GM23338 (cell line): Measurements from ENCODE around the gene CACNA1C. TPM values are rescaled to one million over a fixed set of nuclear protein-coding genes. Genes with fewer than 3 reads are reported as not detected.

ENCODE experiments used
- ATAC-seq: fragments of 200-7000 bp; cut with Tn5 transposase; 3 replicates; pipeline ENCODE4 v1.9.1; 2020
- DNase-seq: peaks from one replicate; pipeline ENCODE4 v3.0.0-alpha.2; 2015; ENCODE audit warnings: low spot score
- H2AFZ ChIP-seq: fragments of 200-600 bp; sonication (generic); 2 replicates; pipeline ENCODE4 v1.8.0; 2016; ENCODE audit warnings: antibody characterized with exemption, mild to moderate bottlenecking, moderate library complexity
- H3F3A ChIP-seq: fragments of 200-600 bp; sonication (generic); replicated peaks from 2 replicates; pipeline ENCODE4 v1.8.0; 2017; ENCODE audit warnings: antibody characterized with exemption, mixed run types, low read depth
- H3K27ac ChIP-seq: fragments of 200-600 bp; sonication (generic); 2 replicates; pipeline ENCODE4 v1.6.1; 2016; ENCODE audit warnings: low read depth
- H3K27me3 ChIP-seq: fragments of 200-600 bp; sonication (generic); 2 replicates; pipeline ENCODE4 v1.8.0; 2016; ENCODE audit warnings: mild to moderate bottlenecking, mixed run types, moderate library complexity; ENCODE audit not compliant: insufficient read depth
- H3K36me3 ChIP-seq: fragments of 200-600 bp; sonication (generic); 2 replicates; pipeline ENCODE4 v1.8.0; 2016; ENCODE audit warnings: mild to moderate bottlenecking; ENCODE audit not compliant: insufficient read depth
- H3K4me1 ChIP-seq: fragments of 200-600 bp; sonication (generic); 2 replicates; pipeline ENCODE4 v1.8.0; 2016; ENCODE audit warnings: mild to moderate bottlenecking, moderate library complexity; ENCODE audit not compliant: insufficient read depth
- H3K4me2 ChIP-seq: fragments of 200-600 bp; sonication (generic); 2 replicates; pipeline ENCODE4 v1.7.1; 2017; ENCODE audit warnings: mixed run types
- H3K4me3 ChIP-seq: fragments of 200-600 bp; sonication (generic); 2 replicates; pipeline ENCODE4 v1.6.1; 2016; ENCODE audit warnings: mixed run types
- H3K79me2 ChIP-seq: fragments of 200-600 bp; sonication (generic); replicated peaks from 2 replicates; pipeline ENCODE4 v1.8.0; 2017; ENCODE audit warnings: mild to moderate bottlenecking; ENCODE audit not compliant: insufficient read depth
- H3K9me2 ChIP-seq: fragments of 200-600 bp; sonication (generic); 2 replicates; pipeline ENCODE4 v1.8.0; 2017; ENCODE audit not compliant: insufficient read depth
- H4K20me1 ChIP-seq: fragments of 200-600 bp; sonication (generic); replicated peaks from 2 replicates; pipeline ENCODE4 v1.8.0; 2017; ENCODE audit warnings: mild to moderate bottlenecking; ENCODE audit not compliant: insufficient read depth
- H3K27ac Mint-ChIP-seq: 2 replicates; pipeline ENCODE4 v1.8.0; 2020; ENCODE audit warnings: inconsistent platforms, mild to moderate bottlenecking, moderate library complexity, mixed read lengths
- H3K27me3 Mint-ChIP-seq: 3 replicates; pipeline ENCODE4 v1.8.0; 2022; ENCODE audit warnings: low read depth, mild to moderate bottlenecking, moderate library complexity, mixed read lengths, inconsistent platforms; ENCODE audit not compliant: insufficient read depth, poor library complexity
- H3K36me3 Mint-ChIP-seq: 3 replicates; pipeline ENCODE4 v1.8.0; 2021; ENCODE audit warnings: low read depth, mild to moderate bottlenecking, inconsistent platforms, moderate library complexity, mixed read lengths
- H3K4me1 Mint-ChIP-seq: 3 replicates; pipeline ENCODE4 v1.8.0; 2020; ENCODE audit warnings: mild to moderate bottlenecking, inconsistent platforms, mixed read lengths
- H3K4me3 Mint-ChIP-seq: 3 replicates; pipeline ENCODE4 v1.8.0; 2021; ENCODE audit warnings: moderate library complexity, mild to moderate bottlenecking, inconsistent platforms, mixed read lengths
- H3K9me3 Mint-ChIP-seq: 3 replicates; pipeline ENCODE4 v1.8.0; 2020; ENCODE audit warnings: moderate library complexity, mild to moderate bottlenecking, inconsistent platforms, mixed read lengths
- CREB1 ChIP-seq: fragments of 250-450 bp; sonication (Bioruptor Pico); IDR thresholded peaks from 2 replicates; pipeline ENCODE4 v1.5.0; 2020; ENCODE audit warnings: low read depth, mild to moderate bottlenecking, moderate library complexity
- ETS1 ChIP-seq: IDR thresholded peaks from 2 replicates; pipeline ENCODE4 v1.6.1; 2016; ENCODE audit warnings: antibody characterized with exemption
- EZH2 ChIP-seq: fragments of 200-600 bp; sonication (generic); IDR thresholded peaks from one replicate; pipeline ENCODE4 v1.8.0; 2017; ENCODE audit warnings: antibody characterized with exemption, mild to moderate bottlenecking, low read depth; ENCODE audit not compliant: unreplicated experiment
- EZH2phosphoT487 ChIP-seq: fragments of 200-600 bp; sonication (generic); IDR thresholded peaks from one replicate; pipeline ENCODE4 v1.8.1; 2018; ENCODE audit warnings: antibody characterized with exemption; ENCODE audit not compliant: unreplicated experiment
- JUNB ChIP-seq: IDR thresholded peaks from one replicate; pipeline ENCODE4 v1.6.1; 2016; ENCODE audit warnings: antibody characterized with exemption; ENCODE audit not compliant: unreplicated experiment
- REST ChIP-seq: IDR thresholded peaks from one replicate; pipeline ENCODE4 v1.6.1; 2018; ENCODE audit warnings: antibody characterized with exemption; ENCODE audit not compliant: unreplicated experiment
- ZNF114 ChIP-seq: fragments of 250-450 bp; sonication (Bioruptor Pico); IDR thresholded peaks from 2 replicates; pipeline ENCODE4 v1.5.0; 2020; ENCODE audit warnings: mild to moderate bottlenecking, moderate library complexity
- ZNF331 ChIP-seq: fragments of 250-450 bp; sonication (Bioruptor Pico); IDR thresholded peaks from 2 replicates; pipeline ENCODE4 v1.5.0; 2020; ENCODE audit warnings: low read depth, mild to moderate bottlenecking, moderate library complexity
- polyA plus RNA-seq: library from polyadenylated mRNA; unstranded; fragments of >200 nt; fragmentation: Nextera tagmentation; extraction: Ambion mirVana; gene quantifications from 2 replicates; pipeline ENCODE4 v1.2.1, GENCODE V29; 2016
- total RNA-seq: library from RNA; depleted of rRNA; stranded (reverse); fragments of >200 nt; shearing (Covaris generic); gene quantifications from 2 replicates; pipeline ENCODE4 v1.2.3, GENCODE V29; 2014

The CACNA1C gene
- total and polyA plus RNA-seq, 2 experiments from 2014 or later = 0.78 to 2.1 TPM

GRCh38 chr12:2138294-2138693 is 85.5 kb downstream of the CACNA1C start:
- H3K27me3 Mint-ChIP-seq = peaks cover 4% of the 10 kb centered on the region
- no peaks in the 10 kb centered on the region for H3K27me3 ChIP-seq
- peaks cover 7% of the 10 kb centered on the region for H3K4me1 Mint-ChIP-seq
- H3K27ac Mint-ChIP-seq = no peak overlapping the region
- no peak for DNase-seq
- H3K36me3 ChIP-seq = no peaks in the 10 kb centered on the region
- no peaks in the 10 kb centered on the region for H3F3A ChIP-seq
- no peak overlapping the region for H3K27ac ChIP-seq
- H3K4me3 Mint-ChIP-seq = no peak overlapping the region
- peaks cover 5% of the 10 kb centered on the region; the same call in 1 of the 2 replicates for H3K4me1 ChIP-seq
- H3K79me2 ChIP-seq = no peaks in the 10 kb centered on the region
- peaks cover 5% of the 10 kb centered on the region; the same call in 1 of the 3 replicates for H3K36me3 Mint-ChIP-seq
- no peak overlapping the region for H2AFZ ChIP-seq
- no peaks in the 10 kb centered on the region for H4K20me1 ChIP-seq
- no peak overlapping the region for H3K4me2 ChIP-seq
- TF ChIP-seq EZH2 (no peak), ZNF114 (CRISPR knock-in tag) (no peak)
- ATAC-seq = no peak
- H3K9me3 Mint-ChIP-seq = peaks cover 6% of the 10 kb centered on the region; the same call in 2 of the 3 replicates
- no peak overlapping the region for H3K4me3 ChIP-seq
- H3K9me2 ChIP-seq = peaks cover 7% of the 10 kb centered on the region; the same call in 1 of the 2 replicates

- no peaks in the 10 kb centered on the region for H3K27me3 ChIP-seq
- DNase-seq = no peak
Measured at GRCh38 chr12:2138871-2139308, 86.1 kb downstream of the CACNA1C start.

More at GRCh38 chr12:2138871-2139308, 86.1 kb downstream of the CACNA1C start:
- H3K27ac Mint-ChIP-seq = no peak overlapping the region
- TF ChIP-seq ZNF331 (CRISPR knock-in tag) = no peak
- no peak for TF ChIP-seq EZH2phosphoT487
- TF ChIP-seq EZH2 = no peak
- no peak for TF ChIP-seq JUNB
- TF ChIP-seq ETS1 = no peak
- TF ChIP-seq CREB1 (CRISPR knock-in tag) = no peak
- no peak for TF ChIP-seq REST
- Histone ChIP-seq H3K4me3 (no peak overlapping the region), H3K36me3 (no peaks in the 10 kb centered on the region), H3F3A (no peaks in the 10 kb centered on the region), H4K20me1 (no peaks in the 10 kb centered on the region), H3K4me2 (no peak overlapping the region), H3K9me2 (peaks cover 7% of the 10 kb centered on the region; the same call in 1 of the 2 replicates), H2AFZ (no peak overlapping the region), H3K79me2 (no peaks in the 10 kb centered on the region), H3K27ac (no peak overlapping the region), H3K4me1 (peaks cover 5% of the 10 kb centered on the region; the same call in 1 of the 2 replicates)
- H3K4me3 Mint-ChIP-seq = no peak overlapping the region
- no peak for ATAC-seq
- H3K27me3 Mint-ChIP-seq = peaks cover 4% of the 10 kb centered on the region
- H3K36me3 Mint-ChIP-seq = peaks cover 5% of the 10 kb centered on the region; the same call in 1 of the 3 replicates
- H3K9me3 Mint-ChIP-seq = peaks cover 6% of the 10 kb centered on the region; the same call in 2 of the 3 replicates
- peaks cover 7% of the 10 kb centered on the region for H3K4me1 Mint-ChIP-seq
